ENCODE data around the gene PLCXD1. TPM values are rescaled to one million over a fixed set of nuclear protein-coding genes. Genes with fewer than 3 reads are reported as not detected.
"Not testable (repeated sequence)": the region's sequence is repeated elsewhere in the genome, so short reads cannot be mapped to it uniquely, and the experiment has no call there.

PLCXD1 gene
- total and polyA plus RNA-seq, 7 donors = 2.5 to 29.8 (median 5.1) TPM

DNA sequence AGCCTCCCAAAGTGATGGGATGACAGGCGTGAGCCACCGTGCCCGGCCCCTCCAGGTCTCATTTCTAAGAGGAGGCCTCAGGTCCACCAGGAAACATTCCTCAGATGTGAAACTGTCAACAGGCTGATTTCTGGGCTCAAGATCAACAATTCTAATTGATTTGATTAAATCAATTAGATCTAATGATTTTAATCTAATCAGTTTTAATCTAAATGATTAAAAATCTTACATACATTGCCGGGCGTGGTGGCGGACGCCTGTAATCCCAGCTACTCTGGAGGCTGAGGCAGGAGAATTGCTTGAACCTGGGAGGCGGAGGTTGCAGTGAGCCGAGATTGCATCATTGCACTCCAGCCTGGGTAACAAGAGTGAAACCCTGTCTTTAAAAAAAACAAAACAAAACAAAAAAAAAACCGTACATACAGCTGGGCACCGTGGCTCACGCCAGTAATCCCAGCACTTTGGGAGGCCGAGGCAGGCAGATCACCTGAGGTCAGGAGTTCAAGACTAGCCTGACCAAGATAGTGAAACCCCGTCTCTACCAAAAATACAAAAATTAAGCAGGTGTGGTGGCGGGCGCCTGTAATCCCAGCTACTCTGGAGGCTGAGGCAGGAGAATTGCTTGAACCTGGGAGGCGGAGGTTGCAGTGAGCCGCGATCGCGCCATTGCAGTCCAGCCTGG is 960 bp downstream of the PLCXD1 start:
- peak; percentile 52 for DNase-seq
- H3K4me3 ChIP-seq = peak overlapping the region in 1 of 4 donors; percentile 48
- H3K36me3 ChIP-seq = peaks cover 0 to 19% (median 0%) of the 10 kb centered on the region in 4 donors
- not testable (repeated sequence) for H3K9me3 ChIP-seq, H3K27me3 ChIP-seq
- intact Hi-C loops (cut with DNase I) = loop anchor here (2.0 kb wide), 1 partner anchor 37 kb away; the partner anchor contains the start of gene GTPBP6
- 74 to 76% methylated on average over 21 of the region's 21 CpGs for WGBS, 2 donors
- H3K27ac ChIP-seq = peak overlapping the region in 2 of 4 donors; percentile 65
- peaks cover 0 to 19% (median 9%) of the 10 kb centered on the region in 4 donors for H3K4me1 ChIP-seq

DNA sequence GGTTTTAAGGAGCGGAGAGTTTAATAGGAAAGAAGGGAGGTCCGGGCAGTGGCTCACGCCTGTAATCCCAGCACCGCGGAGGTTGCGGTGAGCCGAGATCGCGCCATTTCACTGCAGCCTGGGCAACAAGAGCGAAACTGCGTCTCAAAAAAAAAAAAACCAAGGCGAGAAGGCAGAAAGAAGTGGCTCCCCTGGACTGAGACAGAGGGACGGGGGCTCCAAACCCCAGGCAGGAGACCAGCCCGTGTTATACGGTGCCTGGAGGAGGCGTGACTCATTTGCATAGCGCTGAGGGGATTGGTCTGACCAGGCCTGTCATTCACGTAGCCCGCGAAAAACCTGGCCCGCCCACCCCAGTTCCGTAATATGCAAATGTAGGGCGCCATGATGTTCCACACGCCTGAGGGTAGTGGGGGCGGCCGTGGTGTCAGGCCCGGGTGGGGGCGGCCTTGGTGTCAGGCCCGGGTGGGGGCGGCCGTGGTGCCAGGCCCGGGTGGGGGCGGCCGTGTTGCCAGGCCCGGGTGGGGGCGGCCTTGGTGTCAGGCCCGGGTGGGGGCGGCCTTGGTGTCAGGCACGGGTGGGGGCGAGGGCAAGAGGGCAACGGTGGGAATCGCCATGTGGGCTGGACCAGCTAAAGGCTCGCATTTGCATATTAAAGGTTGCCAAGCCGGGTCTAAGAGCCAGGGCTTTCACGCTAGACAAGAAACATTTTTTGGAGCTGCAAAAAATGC is 2.1 kb downstream of the PLCXD1 start:
- peak overlapping the region; percentile 41 to 58 (median 57) for H3K4me3 ChIP-seq
- TF ChIP-seq, protein P1, sequence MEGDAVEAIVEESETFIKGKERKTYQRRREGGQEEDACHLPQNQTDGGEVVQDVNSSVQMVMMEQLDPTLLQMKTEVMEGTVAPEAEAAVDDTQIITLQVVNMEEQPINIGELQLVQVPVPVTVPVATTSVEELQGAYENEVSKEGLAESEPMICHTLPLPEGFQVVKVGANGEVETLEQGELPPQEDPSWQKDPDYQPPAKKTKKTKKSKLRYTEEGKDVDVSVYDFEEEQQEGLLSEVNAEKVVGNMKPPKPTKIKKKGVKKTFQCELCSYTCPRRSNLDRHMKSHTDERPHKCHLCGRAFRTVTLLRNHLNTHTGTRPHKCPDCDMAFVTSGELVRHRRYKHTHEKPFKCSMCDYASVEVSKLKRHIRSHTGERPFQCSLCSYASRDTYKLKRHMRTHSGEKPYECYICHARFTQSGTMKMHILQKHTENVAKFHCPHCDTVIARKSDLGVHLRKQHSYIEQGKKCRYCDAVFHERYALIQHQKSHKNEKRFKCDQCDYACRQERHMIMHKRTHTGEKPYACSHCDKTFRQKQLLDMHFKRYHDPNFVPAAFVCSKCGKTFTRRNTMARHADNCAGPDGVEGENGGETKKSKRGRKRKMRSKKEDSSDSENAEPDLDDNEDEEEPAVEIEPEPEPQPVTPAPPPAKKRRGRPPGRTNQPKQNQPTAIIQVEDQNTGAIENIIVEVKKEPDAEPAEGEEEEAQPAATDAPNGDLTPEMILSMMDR (IDR thresholded peaks at IDR 0.05) = no peak
- TF ChIP-seq POLR2AphosphoS5 (IDR thresholded peaks at IDR 0.05) = no peak
- TF ChIP-seq POLR2A (IDR thresholded peaks at IDR 0.05) = no peak
- no peak for TF ChIP-seq EP300 (IDR thresholded peaks at IDR 0.05)
- peak overlapping the region; percentile 54 to 81 (median 68) for H3K27ac ChIP-seq
- peak; percentile 96 for DNase-seq
- 0 to 3% methylated on average over 45 of the region's 45 CpGs for WGBS, 2 donors
- H3K36me3 ChIP-seq = peaks cover 0 to 19% (median 3%) of the 10 kb centered on the region in 4 donors
- intact Hi-C loops (cut with DNase I) = loop anchor here (2.0 kb wide), 1 partner anchor 36 kb away; the partner anchor contains the start of gene GTPBP6
- no peaks in the 10 kb centered on the region for H3K27me3 ChIP-seq
- peaks cover 0 to 19% (median 9%) of the 10 kb centered on the region in 4 donors for H3K4me1 ChIP-seq
- H3K9me3 ChIP-seq = no peaks in the 10 kb centered on the region

DNA sequence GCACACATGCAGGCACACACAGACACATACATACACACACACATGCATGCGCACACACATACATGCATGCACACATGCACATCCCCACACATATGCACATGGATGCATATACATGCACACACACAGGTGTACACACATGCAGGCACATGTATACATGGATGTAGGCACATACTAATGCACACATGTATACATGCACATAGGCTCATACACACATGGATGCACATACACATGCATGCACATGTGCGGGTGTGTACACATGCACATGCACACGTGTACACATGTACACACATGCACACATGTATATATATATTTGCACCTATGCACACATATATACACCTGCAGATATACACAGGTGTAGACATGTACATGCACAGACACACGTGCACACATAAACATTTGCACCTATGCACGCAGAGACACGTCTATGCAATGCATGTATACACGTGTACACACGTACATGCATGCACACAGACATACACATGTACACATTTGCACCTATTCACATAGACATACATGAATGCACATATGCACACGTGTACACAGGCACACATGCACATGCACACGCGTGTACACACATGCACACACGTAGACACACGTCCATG is 4.0 kb downstream of the PLCXD1 start:
- intact Hi-C loops (cut with DNase I) = no loop called here
- TF ChIP-seq, protein P1 (IDR thresholded peaks at IDR 0.05) = no peak
- no peak for TF ChIP-seq POLR2AphosphoS5 (IDR thresholded peaks at IDR 0.05)
- TF ChIP-seq POLR2A (IDR thresholded peaks at IDR 0.05) = no peak
- TF ChIP-seq EP300 (IDR thresholded peaks at IDR 0.05) = no peak
- H3K4me1 ChIP-seq = peaks cover 0 to 19% (median 9%) of the 10 kb centered on the region in 4 donors
- H3K27ac ChIP-seq = no peak overlapping the region
- WGBS, 2 donors = 95 to 96% methylated on average over 13 of the region's 13 CpGs
- no peak overlapping the region for H3K4me3 ChIP-seq
- H3K9me3 ChIP-seq = no peaks in the 10 kb centered on the region
- no peak for DNase-seq
- no peaks in the 10 kb centered on the region for H3K27me3 ChIP-seq
- peaks cover 0 to 38% (median 10%) of the 10 kb centered on the region in 4 donors for H3K36me3 ChIP-seq

DNA sequence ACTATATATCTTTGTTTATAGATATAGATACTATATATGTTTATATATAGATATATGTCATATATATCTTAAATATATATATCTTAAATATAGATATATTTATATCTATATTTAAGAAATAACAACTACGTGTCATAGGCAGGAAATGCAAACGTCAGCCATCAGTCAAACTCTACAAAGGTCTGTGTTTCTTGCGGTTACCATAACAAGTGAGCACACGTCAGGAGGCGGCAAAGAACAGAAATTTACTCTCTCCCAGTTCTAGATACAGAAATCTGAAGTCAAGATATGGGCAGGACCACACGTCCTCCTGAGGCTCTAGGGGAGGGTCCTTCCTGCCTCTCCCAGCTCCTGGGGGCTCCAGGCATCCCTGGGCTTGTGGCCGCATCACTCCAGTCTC is 6.5 kb downstream of the PLCXD1 start:
- Histone ChIP-seq H3K9me3 (no peaks in the 10 kb centered on the region), H3K4me1 (peaks cover 0 to 3% (median 0%) of the 10 kb centered on the region in 4 donors), H3K27me3 (no peaks in the 10 kb centered on the region), H3K4me3 (no peak overlapping the region), H3K27ac (no peak overlapping the region), H3K36me3 (peaks cover 0 to 63% (median 17%) of the 10 kb centered on the region in 4 donors)
- no peak for DNase-seq
- WGBS, 2 donors = 91 to 93% methylated on average over 7 of the region's 7 CpGs
- intact Hi-C loops (cut with DNase I) = no loop called here
- TF ChIP-seq POLR2A (IDR thresholded peaks at IDR 0.05) = no peak
- no peak for TF ChIP-seq EP300 (IDR thresholded peaks at IDR 0.05)
- TF ChIP-seq, protein P1 (IDR thresholded peaks at IDR 0.05) = no peak
- no peak for TF ChIP-seq POLR2AphosphoS5 (IDR thresholded peaks at IDR 0.05)

DNA sequence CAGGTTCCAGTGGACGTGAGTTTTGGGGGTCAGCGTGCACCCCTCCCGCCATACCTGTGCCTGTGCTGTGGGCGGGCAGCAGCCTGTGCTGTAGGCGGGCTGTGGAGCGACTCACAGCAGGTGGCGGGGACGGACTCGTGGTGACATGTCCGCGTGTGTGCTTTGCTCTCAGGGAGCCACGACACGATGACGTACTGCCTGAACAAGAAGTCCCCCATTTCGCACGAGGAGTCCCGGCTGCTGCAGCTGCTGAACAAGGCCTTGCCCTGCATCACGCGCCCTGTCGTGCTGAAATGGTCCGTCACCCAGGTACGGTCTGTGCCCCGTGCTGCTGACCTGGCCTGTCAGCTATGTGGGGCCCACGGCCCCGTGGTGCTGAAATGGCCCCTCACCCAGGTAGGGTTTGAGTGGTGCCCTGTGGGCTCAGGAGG is 7.4 kb downstream of the PLCXD1 start:
- TF ChIP-seq POLR2AphosphoS5 (IDR thresholded peaks at IDR 0.05) = no peak
- no peak for TF ChIP-seq POLR2A (IDR thresholded peaks at IDR 0.05)
- TF ChIP-seq, protein P1 (IDR thresholded peaks at IDR 0.05) = no peak
- no peak for TF ChIP-seq EP300 (IDR thresholded peaks at IDR 0.05)
- Histone ChIP-seq H3K27ac (no peak overlapping the region), H3K4me1 (peaks cover 0 to 3% (median 0%) of the 10 kb centered on the region in 4 donors), H3K4me3 (no peak overlapping the region), H3K27me3 (no peaks in the 10 kb centered on the region), H3K9me3 (peaks cover 0 to 3% (median 0%) of the 10 kb centered on the region in 4 donors), H3K36me3 (peaks cover 0 to 72% (median 21%) of the 10 kb centered on the region in 4 donors)
- intact Hi-C loops (cut with DNase I) = no loop called here
- WGBS, 2 donors = 97% methylated on average over 25 of the region's 25 CpGs
- peak; percentile 43 for DNase-seq
